ENCODE data around the gene PHACTR4. TPM values are rescaled to one million over a fixed set of nuclear protein-coding genes. Genes with fewer than 3 reads are reported as not detected.

PHACTR4 gene
- total and polyA plus RNA-seq, 9 of the 15 experiments (the other 6 are each of a cell fraction or from before 2014, with no cell fraction given): 6.4 to 43.6 (median 14.2) TPM

DNA sequence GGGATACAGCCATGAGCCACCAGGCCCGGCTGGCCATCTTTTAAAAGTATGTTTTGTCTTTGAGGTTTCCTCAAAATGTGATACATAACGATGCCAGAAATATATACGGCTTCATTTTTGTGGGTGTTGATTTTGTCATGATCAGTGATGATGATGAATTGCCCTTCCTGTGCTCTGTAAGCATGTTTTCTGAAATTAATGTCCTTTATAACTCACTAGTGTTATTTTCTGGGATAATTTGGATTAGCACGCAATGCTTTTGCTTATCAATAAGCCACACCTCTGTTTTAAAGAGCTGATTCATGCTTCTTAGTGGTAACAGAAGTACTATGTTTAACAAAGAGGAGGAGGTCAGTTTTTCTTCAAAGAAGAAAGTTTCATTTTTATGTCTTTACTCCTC, 25.6 kb downstream of the PHACTR4 start:
- intact Hi-C loops (cut with micrococcal nuclease) (no loop called here), in situ Hi-C loops (cut with MboI) (no loop called here)
- ChIA-PET CTCF (ENCODE audit: low intra/inter-chr PET ratio) (no interaction called here), POLR2A (interaction anchor here (0.6 to 2.7 kb wide), 14 partner anchors 8 to 358 kb away, joined by 3 to 12 read pairs (median 4); partner anchors contain the start of genes ATP5IF1, PHACTR4, RCC1 and RNU11)
- Histone ChIP-seq H3K4me3 (no peak overlapping the region), H2AFZ (ENCODE audit: low read depth, low read length) (peak overlapping the region; percentile 73), H3K79me2 (ENCODE audit: control insufficient read depth, insufficient read depth, low read length) (peaks cover 47% of the 10 kb centered on the region), H3K27ac (ENCODE audit: extremely low read depth, low read depth, low read length) (peak overlapping the region; percentile 74), H3K9ac (ENCODE audit: insufficient read depth in 1 of 2, low read depth in 2 of 2, low read length in 2 of 2) (peak overlapping the region; percentile 31 to 50; a peak in 3 of 4 replicates), H3K9me1 (ENCODE audit: control insufficient read depth, insufficient read depth, low read length) (no peaks in the 10 kb centered on the region), H3K4me1 (replicated peaks in 1 of 2; ENCODE audit: control insufficient read depth in 2 of 2, insufficient read depth in 2 of 2, low read length in 2 of 2) (peaks cover 20 to 23% of the 10 kb centered on the region in 2 experiments; a peak in 4 of 5 replicates), H3K27me3 (ENCODE audit: control insufficient read depth in 2 of 2, insufficient read depth in 2 of 2, low read length in 2 of 2) (no peaks in the 10 kb centered on the region), H4K20me1 (replicated peaks; ENCODE audit: control insufficient read depth, insufficient read depth, low read length) (no peaks in the 10 kb centered on the region), H3K4me2 (ENCODE audit: insufficient read depth, low read length) (peak overlapping the region; percentile 48; the same call in 1 of the 2 replicates), H3K9me3 (replicated peaks; ENCODE audit: control insufficient read depth, insufficient read depth, low read depth, low read length) (no peaks in the 10 kb centered on the region), H3K36me3 (ENCODE audit: control insufficient read depth, insufficient read depth, low read length) (peaks cover 12% of the 10 kb centered on the region; the same call in 1 of the 3 replicates)
- no TSS peak for BruUV-seq (replicated peaks)
- FAIRE-seq: peak; percentile 81
- ATAC-seq: peak; percentile 68
- DNase-seq (ENCODE audit: extremely low read depth in 1 of 4, low spot score in 3 of 4): peak; percentile 45 to 59 (median 57)
- WGBS (ENCODE audit: insufficient coverage, low coverage, missing lambda C conversion rate): 4% methylated on average over 4 of the region's 4 CpGs
- 0 out of 4 replicates have a peak, but pooled peaks of 1 of the 2 experiments have one; percentile 2 for TF ChIP-seq RAD21 (CRISPR knock-in tag; conservative IDR thresholded peaks at IDR 0.05 in 1 of 2, IDR thresholded peaks at IDR 0.05 in 1 of 2)
- TF ChIP-seq FOXK2 (conservative IDR thresholded peaks at IDR 0.05 in 1 of 2, IDR thresholded peaks at IDR 0.05 in 1 of 2; ENCODE audit: low read depth in 2 of 2): peak; percentile 57 to 70; a peak in 3 of 4 replicates
- peak; percentile 41; the same call in 1 of the 2 replicates for TF ChIP-seq SOX6 (IDR thresholded peaks at IDR 0.05)
- peak; percentile 72; the same call in 1 of the 2 replicates for TF ChIP-seq LEF1 (IDR thresholded peaks at IDR 0.05)
- no peak for TF ChIP-seq SAFB (IDR thresholded peaks at IDR 0.05; ENCODE audit: borderline replicate concordance, low read depth, low read length)
- TF ChIP-seq SMARCE1 (IDR thresholded peaks at IDR 0.05): peak; percentile 76
- TF ChIP-seq, protein P1, sequence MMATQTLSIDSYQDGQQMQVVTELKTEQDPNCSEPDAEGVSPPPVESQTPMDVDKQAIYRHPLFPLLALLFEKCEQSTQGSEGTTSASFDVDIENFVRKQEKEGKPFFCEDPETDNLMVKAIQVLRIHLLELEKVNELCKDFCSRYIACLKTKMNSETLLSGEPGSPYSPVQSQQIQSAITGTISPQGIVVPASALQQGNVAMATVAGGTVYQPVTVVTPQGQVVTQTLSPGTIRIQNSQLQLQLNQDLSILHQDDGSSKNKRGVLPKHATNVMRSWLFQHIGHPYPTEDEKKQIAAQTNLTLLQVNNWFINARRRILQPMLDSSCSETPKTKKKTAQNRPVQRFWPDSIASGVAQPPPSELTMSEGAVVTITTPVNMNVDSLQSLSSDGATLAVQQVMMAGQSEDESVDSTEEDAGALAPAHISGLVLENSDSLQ (IDR thresholded peaks at IDR 0.05): peak; percentile 46; the same call in 1 of the 2 replicates
- TF ChIP-seq PBX2 (CRISPR knock-in tag; IDR thresholded peaks at IDR 0.05; ENCODE audit: low read depth): no peak
- TF ChIP-seq PBX2 (tag; conservative IDR thresholded peaks at IDR 0.05; ENCODE audit: low read depth): peak; percentile 68; the same call in 1 of the 2 replicates
- TF ChIP-seq, protein P2, sequence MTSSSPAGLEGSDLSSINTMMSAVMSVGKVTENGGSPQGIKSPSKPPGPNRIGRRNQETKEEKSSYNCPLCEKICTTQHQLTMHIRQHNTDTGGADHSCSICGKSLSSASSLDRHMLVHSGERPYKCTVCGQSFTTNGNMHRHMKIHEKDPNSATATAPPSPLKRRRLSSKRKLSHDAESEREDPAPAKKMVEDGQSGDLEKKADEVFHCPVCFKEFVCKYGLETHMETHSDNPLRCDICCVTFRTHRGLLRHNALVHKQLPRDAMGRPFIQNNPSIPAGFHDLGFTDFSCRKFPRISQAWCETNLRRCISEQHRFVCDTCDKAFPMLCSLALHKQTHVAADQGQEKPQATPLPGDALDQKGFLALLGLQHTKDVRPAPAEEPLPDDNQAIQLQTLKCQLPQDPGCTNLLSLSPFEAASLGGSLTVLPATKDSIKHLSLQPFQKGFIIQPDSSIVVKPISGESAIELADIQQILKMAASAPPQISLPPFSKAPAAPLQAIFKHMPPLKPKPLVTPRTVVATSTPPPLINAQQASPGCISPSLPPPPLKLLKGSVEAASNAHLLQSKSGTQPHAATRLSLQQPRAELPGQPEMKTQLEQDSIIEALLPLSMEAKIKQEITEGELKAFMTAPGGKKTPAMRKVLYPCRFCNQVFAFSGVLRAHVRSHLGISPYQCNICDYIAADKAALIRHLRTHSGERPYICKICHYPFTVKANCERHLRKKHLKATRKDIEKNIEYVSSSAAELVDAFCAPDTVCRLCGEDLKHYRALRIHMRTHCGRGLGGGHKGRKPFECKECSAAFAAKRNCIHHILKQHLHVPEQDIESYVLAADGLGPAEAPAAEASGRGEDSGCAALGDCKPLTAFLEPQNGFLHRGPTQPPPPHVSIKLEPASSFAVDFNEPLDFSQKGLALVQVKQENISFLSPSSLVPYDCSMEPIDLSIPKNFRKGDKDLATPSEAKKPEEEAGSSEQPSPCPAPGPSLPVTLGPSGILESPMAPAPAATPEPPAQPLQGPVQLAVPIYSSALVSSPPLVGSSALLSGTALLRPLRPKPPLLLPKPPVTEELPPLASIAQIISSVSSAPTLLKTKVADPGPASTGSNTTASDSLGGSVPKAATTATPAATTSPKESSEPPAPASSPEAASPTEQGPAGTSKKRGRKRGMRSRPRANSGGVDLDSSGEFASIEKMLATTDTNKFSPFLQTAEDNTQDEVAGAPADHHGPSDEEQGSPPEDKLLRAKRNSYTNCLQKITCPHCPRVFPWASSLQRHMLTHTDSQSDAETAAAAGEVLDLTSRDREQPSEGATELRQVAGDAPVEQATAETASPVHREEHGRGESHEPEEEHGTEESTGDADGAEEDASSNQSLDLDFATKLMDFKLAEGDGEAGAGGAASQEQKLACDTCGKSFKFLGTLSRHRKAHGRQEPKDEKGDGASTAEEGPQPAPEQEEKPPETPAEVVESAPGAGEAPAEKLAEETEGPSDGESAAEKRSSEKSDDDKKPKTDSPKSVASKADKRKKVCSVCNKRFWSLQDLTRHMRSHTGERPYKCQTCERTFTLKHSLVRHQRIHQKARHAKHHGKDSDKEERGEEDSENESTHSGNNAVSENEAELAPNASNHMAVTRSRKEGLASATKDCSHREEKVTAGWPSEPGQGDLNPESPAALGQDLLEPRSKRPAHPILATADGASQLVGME (CRISPR knock-in tag; IDR thresholded peaks at IDR 0.05): no peak
- peak; percentile 81 for TF ChIP-seq MAFF (IDR thresholded peaks at IDR 0.05; ENCODE audit: low read length)
- peak; percentile 57 for TF ChIP-seq CBFA2T3 (IDR thresholded peaks at IDR 0.05)

All from K562 (cell line).